AG04450 (cell line): ENCODE measurements around the gene MT1F. TPM values are rescaled to one million over a fixed set of nuclear protein-coding genes. Genes with fewer than 3 reads are reported as not detected.

Experiments used
- CTCF ChIA-PET: fragments of 300-600, 350-600 bp; formaldehyde crosslinking; extraction: SDS; loops from one replicate; lab custom pipeline; 2022; ENCODE audit warnings: antibody characterized with exemption, inconsistent platforms; lab: Charles Lee
- POLR2A ChIA-PET: fragments of 350-600 bp; formaldehyde crosslinking; extraction: SDS; loops from one replicate; lab custom pipeline; 2021; ENCODE audit warnings: antibody characterized with exemption, inconsistent platforms; lab: Yijun Ruan, JAX
- DNase-seq: peaks from one replicate; pipeline ENCODE4 v3.0.0-alpha.2; 2011; ENCODE audit warnings: low read depth, low spot score
- H3K27ac ChIP-seq: one replicate; pipeline ENCODE4 v1.5.1; 2012; ENCODE audit warnings: low read depth, low read length, control low read depth
- H3K27me3 ChIP-seq: one replicate; pipeline ENCODE4 v1.6.0; 2012; ENCODE audit warnings: low read length; ENCODE audit not compliant: control insufficient read depth, insufficient read depth
- H3K4me3 ChIP-seq: 2 replicates; pipeline ENCODE4 v1.5.1; 2011; ENCODE audit warnings: mild to moderate bottlenecking, low read depth, low read length, control low read depth
- H3K9me3 ChIP-seq: 2 replicates; pipeline ENCODE4 v1.5.1; 2012; ENCODE audit warnings: low read length; ENCODE audit not compliant: control insufficient read depth, insufficient read depth
- CTCF ChIP-seq: IDR thresholded peaks from 2 replicates; pipeline ENCODE4 v1.5.1; 2011; ENCODE audit warnings: low read depth, low read length, control low read depth, inconsistent platforms
- polyA plus RNA-seq: library from polyadenylated mRNA; depleted of rRNA; stranded (reverse); fragments of >200 nt; gene quantifications from 2 replicates; pipeline ENCODE4 v1.2.3, GENCODE V29; 2011

The MT1F gene
- polyA plus RNA-seq, 1 experiment: 0.35 TPM

GRCh38 chr16:56614549-56614991 is 43.2 kb upstream of the MT1F start:
- CTCF ChIA-PET: interaction anchor here (1.0 kb wide), 1 partner anchor 14 kb away, joined by 3 read pairs; no protein-coding TSS in a partner anchor
- no peak for DNase-seq
- POLR2A ChIA-PET: no interaction called here
- peak overlapping the region; percentile 41 for H3K27ac ChIP-seq
- no peak for TF ChIP-seq CTCF
- no peaks in the 10 kb centered on the region for H3K27me3 ChIP-seq
- no peaks in the 10 kb centered on the region for H3K9me3 ChIP-seq
- H3K4me3 ChIP-seq: no peak overlapping the region

GRCh38 chr16:56615353-56615752 is 42.4 kb upstream of the MT1F start:
- ChIA-PET CTCF (interaction anchor here (1.0 kb wide), 1 partner anchor 15 kb away, joined by 3 read pairs; no protein-coding TSS in a partner anchor), POLR2A (interaction anchor here (2.8 kb wide), 1 partner anchor 10 kb away, joined by 25 read pairs; the partner anchor contains the start of gene MT1E)
- Histone ChIP-seq H3K9me3 (no peaks in the 10 kb centered on the region), H3K27ac (no peak overlapping the region), H3K27me3 (no peaks in the 10 kb centered on the region), H3K4me3 (no peak overlapping the region)
- DNase-seq: no peak
- TF ChIP-seq CTCF: no peak

- TF ChIP-seq CTCF: no peak
- H3K27me3 ChIP-seq: no peaks in the 10 kb centered on the region
- H3K4me3 ChIP-seq: peak overlapping the region; percentile 46; the same call in 1 of the 2 replicates
- no peak for DNase-seq
- H3K27ac ChIP-seq: no peak overlapping the region
- H3K9me3 ChIP-seq: no peaks in the 10 kb centered on the region
- ChIA-PET POLR2A (interaction anchor here (1.6 to 2.8 kb wide), 2 partner anchors 8 to 9 kb away, joined by 4 to 25 read pairs; partner anchors contain the start of genes MT1E and MT2A), CTCF (no interaction called here)
Observed at GRCh38 chr16:56616608-56617211, 41.0 kb upstream of the MT1F start.

GRCh38 chr16:56617212-56618085 is 40.3 kb upstream of the MT1F start:
- POLR2A ChIA-PET: interaction anchor here (0.6 to 2.8 kb wide), 3 partner anchors 8 to 94 kb away, joined by 4 to 25 read pairs (median 4); partner anchors contain the start of genes MT1E and MT2A
- Histone ChIP-seq H3K27ac (no peak overlapping the region), H3K4me3 (peak overlapping the region; percentile 46), H3K9me3 (no peaks in the 10 kb centered on the region), H3K27me3 (no peaks in the 10 kb centered on the region)
- TF ChIP-seq CTCF: no peak
- no peak for DNase-seq
- CTCF ChIA-PET: interaction anchor here (1.0 kb wide), 1 partner anchor 84 kb away, joined by 3 read pairs; no protein-coding TSS in a partner anchor
